ENCODE measurements around the gene MYH6. TPM values are rescaled to one million over a fixed set of nuclear protein-coding genes. Genes with fewer than 3 reads are reported as not detected.

Gene MYH6
- total RNA-seq, 1 donor, result not detected

DNA sequence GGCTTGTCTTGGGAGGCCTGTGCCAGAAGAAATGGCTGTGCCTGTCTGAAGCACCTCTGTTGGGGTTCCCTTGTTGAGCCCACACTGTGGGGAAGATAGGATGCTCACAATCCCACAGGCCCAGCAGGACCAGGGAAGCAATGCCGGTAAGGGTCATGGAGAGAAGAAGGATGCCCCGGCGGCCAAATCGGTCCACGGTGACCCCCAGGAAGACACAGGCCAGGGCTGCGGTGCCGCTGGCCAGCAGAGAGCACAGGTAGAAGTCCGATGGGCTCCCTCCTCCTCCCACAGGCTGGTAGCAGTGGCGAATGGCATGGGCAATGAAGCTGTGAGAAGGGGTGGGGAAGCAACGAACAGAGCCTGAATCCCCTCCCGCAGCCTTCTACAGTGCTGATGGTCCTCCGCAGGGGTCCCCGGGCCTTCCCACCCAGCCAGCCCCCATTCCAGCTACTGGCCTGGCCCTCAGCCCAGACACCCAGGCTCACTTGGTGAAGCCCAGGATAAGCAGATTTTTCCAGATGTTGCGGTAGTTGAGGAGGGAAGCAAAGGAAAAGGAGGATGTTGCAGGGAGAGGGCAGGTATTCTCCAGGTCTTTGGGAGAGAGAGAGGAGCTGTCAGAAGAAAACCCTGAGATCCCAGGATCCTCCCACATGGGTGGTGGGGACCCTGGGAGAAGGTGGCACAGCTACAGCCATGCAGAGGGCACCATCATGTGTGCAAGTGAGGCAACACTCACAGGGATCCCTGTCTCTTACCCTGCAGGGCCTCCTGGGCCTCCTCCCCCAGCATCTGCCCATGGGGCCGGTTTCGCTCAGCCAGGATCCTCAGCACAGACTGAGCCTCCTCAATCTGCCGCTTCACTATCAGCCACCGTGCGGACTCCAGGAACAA, 60.4 kb downstream of the MYH6 start:
- H3K4me1 ChIP-seq (ENCODE audit: insufficient read depth, low read length), result peaks cover 4% of the 10 kb centered on the region
- peak; percentile 50 for DNase-seq (ENCODE audit: insufficient read length, low spot score, missing footprints)
- H3K4me2 ChIP-seq (ENCODE audit: insufficient read depth, low read length), result no peak overlapping the region
- no peaks in the 10 kb centered on the region for H3K9me3 ChIP-seq (ENCODE audit: low read depth, low read length)
- TF ChIP-seq, protein P1, sequence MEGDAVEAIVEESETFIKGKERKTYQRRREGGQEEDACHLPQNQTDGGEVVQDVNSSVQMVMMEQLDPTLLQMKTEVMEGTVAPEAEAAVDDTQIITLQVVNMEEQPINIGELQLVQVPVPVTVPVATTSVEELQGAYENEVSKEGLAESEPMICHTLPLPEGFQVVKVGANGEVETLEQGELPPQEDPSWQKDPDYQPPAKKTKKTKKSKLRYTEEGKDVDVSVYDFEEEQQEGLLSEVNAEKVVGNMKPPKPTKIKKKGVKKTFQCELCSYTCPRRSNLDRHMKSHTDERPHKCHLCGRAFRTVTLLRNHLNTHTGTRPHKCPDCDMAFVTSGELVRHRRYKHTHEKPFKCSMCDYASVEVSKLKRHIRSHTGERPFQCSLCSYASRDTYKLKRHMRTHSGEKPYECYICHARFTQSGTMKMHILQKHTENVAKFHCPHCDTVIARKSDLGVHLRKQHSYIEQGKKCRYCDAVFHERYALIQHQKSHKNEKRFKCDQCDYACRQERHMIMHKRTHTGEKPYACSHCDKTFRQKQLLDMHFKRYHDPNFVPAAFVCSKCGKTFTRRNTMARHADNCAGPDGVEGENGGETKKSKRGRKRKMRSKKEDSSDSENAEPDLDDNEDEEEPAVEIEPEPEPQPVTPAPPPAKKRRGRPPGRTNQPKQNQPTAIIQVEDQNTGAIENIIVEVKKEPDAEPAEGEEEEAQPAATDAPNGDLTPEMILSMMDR (IDR thresholded peaks at IDR 0.05; ENCODE audit: extremely low read depth, low read depth, low read length), result no peak
- H3K27ac ChIP-seq (ENCODE audit: low read depth, low read length), result no peak overlapping the region
- no peaks in the 10 kb centered on the region for H3K79me2 ChIP-seq (ENCODE audit: insufficient read depth, low read length)
- H3K27me3 ChIP-seq (ENCODE audit: insufficient read depth, low read length), result no peaks in the 10 kb centered on the region
- no peaks in the 10 kb centered on the region for H3K36me3 ChIP-seq (ENCODE audit: insufficient read depth, low read length)
- H4K20me1 ChIP-seq (ENCODE audit: insufficient read depth, low read length), result peaks cover 5% of the 10 kb centered on the region
- no peak overlapping the region for H2AFZ ChIP-seq (ENCODE audit: low read length)
- H3K4me3 ChIP-seq (ENCODE audit: insufficient read depth, low read length), result no peak overlapping the region

DNA sequence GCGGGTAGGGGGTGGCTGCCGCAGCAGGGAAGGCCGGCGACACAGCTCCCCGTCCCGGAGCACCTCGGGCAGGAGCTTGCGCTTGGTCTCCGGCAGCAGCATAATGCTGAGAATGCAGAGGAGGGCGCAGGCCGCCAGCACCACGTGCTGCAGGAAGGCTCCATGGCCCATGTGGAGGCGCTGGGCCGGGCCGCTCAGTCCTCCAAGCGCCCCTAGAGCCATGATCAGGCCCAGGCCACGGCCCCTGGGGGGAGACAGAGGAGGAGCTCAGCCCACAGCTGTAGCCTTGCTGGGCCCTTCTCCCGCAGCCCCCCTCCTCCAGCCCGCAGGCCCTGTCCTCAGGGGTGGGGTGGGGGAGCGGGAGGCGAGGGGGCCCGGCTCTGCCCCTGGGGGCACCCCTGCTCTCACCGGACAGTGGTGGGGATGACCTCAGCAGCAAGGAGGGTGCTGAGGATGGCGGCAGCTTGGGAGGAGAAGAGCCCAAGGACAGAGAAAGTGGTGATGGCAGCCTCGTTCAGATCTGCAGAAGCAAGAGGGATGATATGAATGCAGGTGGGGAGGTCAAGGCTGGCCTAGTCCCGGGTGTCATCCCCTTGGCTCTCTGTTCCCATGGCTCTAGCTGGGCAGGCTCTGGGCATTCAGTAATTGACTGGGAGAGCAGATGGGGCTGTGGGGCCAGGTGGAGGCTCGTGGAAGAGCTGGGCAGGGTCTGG, 61.2 kb downstream of the MYH6 start:
- DNase-seq (ENCODE audit: insufficient read length, low spot score, missing footprints), result peak; percentile 62
- no peak overlapping the region for H3K4me2 ChIP-seq (ENCODE audit: insufficient read depth, low read length)
- no peaks in the 10 kb centered on the region for H3K36me3 ChIP-seq (ENCODE audit: insufficient read depth, low read length)
- peaks cover 2% of the 10 kb centered on the region for H3K4me1 ChIP-seq (ENCODE audit: insufficient read depth, low read length)
- no peaks in the 10 kb centered on the region for H3K79me2 ChIP-seq (ENCODE audit: insufficient read depth, low read length)
- H3K27me3 ChIP-seq (ENCODE audit: insufficient read depth, low read length), result no peaks in the 10 kb centered on the region
- no peak overlapping the region for H3K4me3 ChIP-seq (ENCODE audit: insufficient read depth, low read length)
- H3K27ac ChIP-seq (ENCODE audit: low read depth, low read length), result no peak overlapping the region
- peaks cover 5% of the 10 kb centered on the region for H4K20me1 ChIP-seq (ENCODE audit: insufficient read depth, low read length)
- H3K9me3 ChIP-seq (ENCODE audit: low read depth, low read length), result no peaks in the 10 kb centered on the region
- H2AFZ ChIP-seq (ENCODE audit: low read length), result no peak overlapping the region
- TF ChIP-seq, protein P1 (IDR thresholded peaks at IDR 0.05; ENCODE audit: extremely low read depth, low read depth, low read length), result no peak

DNA sequence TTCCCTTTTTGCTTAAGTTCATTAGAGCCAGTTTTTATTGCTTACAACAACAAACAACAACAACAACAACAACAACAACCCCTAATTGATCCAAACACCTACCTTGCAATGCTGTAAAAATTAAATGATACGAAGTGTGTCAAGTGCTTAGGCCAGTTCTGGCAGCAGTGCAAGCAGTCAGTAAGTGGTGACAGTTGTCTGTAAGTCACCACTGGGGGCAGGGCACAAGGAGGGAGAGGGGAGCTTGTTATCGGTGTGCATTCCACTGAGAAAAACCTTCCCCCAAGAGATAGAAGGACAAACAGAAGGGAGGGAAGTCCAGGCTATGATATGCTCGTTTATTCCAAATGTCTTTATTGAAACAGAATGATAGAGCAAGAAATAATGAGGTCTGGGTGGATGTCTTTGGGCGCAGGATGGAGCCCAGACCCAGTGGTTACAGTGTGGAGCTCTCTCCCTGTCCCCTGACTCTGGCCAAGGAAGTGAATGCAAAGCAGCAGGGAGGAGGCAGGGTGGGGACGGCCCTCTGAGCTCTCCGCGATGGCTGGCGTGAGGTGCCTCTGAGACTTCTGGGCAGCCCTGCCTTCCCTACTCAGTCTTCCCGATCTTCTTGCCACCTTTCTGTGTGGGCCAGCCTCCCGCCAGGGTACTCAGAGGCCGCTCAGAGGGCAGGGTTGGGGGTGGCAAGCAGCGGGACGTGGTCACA, 61.9 kb downstream of the MYH6 start:
- no peaks in the 10 kb centered on the region for H3K36me3 ChIP-seq (ENCODE audit: insufficient read depth, low read length)
- no peak overlapping the region for H3K4me3 ChIP-seq (ENCODE audit: insufficient read depth, low read length)
- H3K79me2 ChIP-seq (ENCODE audit: insufficient read depth, low read length), result no peaks in the 10 kb centered on the region
- H3K9me3 ChIP-seq (ENCODE audit: low read depth, low read length), result no peaks in the 10 kb centered on the region
- H4K20me1 ChIP-seq (ENCODE audit: insufficient read depth, low read length), result peaks cover 2% of the 10 kb centered on the region
- TF ChIP-seq, protein P1 (IDR thresholded peaks at IDR 0.05; ENCODE audit: extremely low read depth, low read depth, low read length), result no peak
- no peak overlapping the region for H3K4me2 ChIP-seq (ENCODE audit: insufficient read depth, low read length)
- H3K27ac ChIP-seq (ENCODE audit: low read depth, low read length), result no peak overlapping the region
- H2AFZ ChIP-seq (ENCODE audit: low read length), result no peak overlapping the region
- no peaks in the 10 kb centered on the region for H3K4me1 ChIP-seq (ENCODE audit: insufficient read depth, low read length)
- peak; percentile 30 for DNase-seq (ENCODE audit: insufficient read length, low spot score, missing footprints)
- no peaks in the 10 kb centered on the region for H3K27me3 ChIP-seq (ENCODE audit: insufficient read depth, low read length)
